Nephron progenitor cell (in vitro differentiated cells): ENCODE results near the gene PYM1.

ENCODE experiments used
- DNase-seq: peaks from one replicate; pipeline ENCODE4 v3.0.0; 2021
- H3K27ac Mint-ChIP-seq: 2 replicates; pipeline ENCODE4 v1.8.0; 2021; ENCODE audit warnings: mild to moderate bottlenecking, moderate library complexity, mixed read lengths
- H3K27me3 Mint-ChIP-seq: 2 replicates; pipeline ENCODE4 v1.8.0; 2021; ENCODE audit warnings: mild to moderate bottlenecking, low read depth, mixed read lengths; ENCODE audit not compliant: poor library complexity
- H3K36me3 Mint-ChIP-seq: 2 replicates; pipeline ENCODE4 v1.8.0; 2021; ENCODE audit warnings: low read depth, mixed read lengths
- H3K4me1 Mint-ChIP-seq: 2 replicates; pipeline ENCODE4 v1.8.0; 2021; ENCODE audit warnings: mixed read lengths
- H3K4me3 Mint-ChIP-seq: 2 replicates; pipeline ENCODE4 v1.8.0; 2021; ENCODE audit warnings: mild to moderate bottlenecking, moderate library complexity, mixed read lengths
- H3K9me3 Mint-ChIP-seq: 2 replicates; pipeline ENCODE4 v1.8.0; 2021; ENCODE audit warnings: mild to moderate bottlenecking, moderate library complexity, mixed read lengths
- TF ChIP-seq, protein P1 (sequence below): fragments of 200-600 bp; sonication (generic); IDR thresholded peaks from 2 replicates; pipeline ENCODE4 v1.5.0; 2021; ENCODE audit warnings: antibody characterized with exemption

The PYM1 gene

DNA sequence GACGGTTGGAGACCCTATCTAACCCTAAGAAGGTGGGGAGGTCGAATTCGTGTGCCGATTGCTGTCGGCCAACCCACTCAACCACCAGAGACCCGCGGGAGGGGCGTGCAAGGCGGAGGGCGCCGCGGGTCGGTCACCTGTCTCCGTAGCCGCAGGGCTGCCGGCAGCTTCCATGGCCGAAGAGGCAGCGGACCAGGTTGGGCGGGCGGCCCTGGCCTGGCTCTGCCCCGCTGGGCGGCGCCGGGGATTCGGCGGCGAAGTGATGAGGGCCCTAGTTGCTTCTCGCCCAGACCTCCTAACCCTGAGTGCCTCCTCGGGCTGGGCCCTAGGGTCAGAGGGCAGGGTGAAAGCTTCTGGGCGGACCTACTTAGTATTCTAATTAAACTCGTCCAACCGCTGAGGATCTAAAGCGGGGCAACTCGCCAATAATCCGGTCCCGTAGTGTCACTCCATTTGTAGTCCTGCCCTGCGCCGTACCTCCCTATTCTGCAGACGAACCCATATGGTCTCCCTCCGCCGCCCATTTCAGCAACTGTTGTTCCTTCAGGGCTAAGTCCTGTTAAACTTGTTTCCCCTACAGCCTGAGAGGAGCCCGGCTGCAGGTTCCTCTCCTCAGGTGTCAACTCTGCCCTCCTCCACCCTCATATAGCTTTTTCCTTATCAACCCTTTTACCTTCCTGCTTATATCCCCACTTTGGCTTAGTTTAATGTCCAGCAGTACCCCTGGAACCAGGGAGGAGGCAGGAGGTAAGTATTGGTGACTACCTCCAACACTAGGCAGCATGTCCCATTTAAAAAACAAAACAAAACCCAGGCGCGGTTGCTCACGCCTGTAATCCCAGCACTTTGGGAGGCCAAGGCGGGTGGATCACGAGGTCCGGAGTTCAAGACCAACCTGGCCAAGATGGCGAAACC, at the start of gene PYM1:
Gene PYM1, minus strand, starts transcription at position 307 of the 915 bp plus-strand sequence. Its CDS starts 133 bp downstream, at position 174.
- Mint-ChIP-seq H3K27ac (peak within 1 kb of the TSS; percentile 97), H3K27me3 (peaks cover 27% of the 10 kb centered on the region), H3K4me1 (peaks cover 66% of the 10 kb centered on the region), H3K9me3 (no peaks in the 10 kb centered on the region), H3K4me3 (peak within 1 kb of the TSS; percentile 94), H3K36me3 (peaks cover 16% of the 10 kb centered on the region)
- TF ChIP-seq, protein P1, sequence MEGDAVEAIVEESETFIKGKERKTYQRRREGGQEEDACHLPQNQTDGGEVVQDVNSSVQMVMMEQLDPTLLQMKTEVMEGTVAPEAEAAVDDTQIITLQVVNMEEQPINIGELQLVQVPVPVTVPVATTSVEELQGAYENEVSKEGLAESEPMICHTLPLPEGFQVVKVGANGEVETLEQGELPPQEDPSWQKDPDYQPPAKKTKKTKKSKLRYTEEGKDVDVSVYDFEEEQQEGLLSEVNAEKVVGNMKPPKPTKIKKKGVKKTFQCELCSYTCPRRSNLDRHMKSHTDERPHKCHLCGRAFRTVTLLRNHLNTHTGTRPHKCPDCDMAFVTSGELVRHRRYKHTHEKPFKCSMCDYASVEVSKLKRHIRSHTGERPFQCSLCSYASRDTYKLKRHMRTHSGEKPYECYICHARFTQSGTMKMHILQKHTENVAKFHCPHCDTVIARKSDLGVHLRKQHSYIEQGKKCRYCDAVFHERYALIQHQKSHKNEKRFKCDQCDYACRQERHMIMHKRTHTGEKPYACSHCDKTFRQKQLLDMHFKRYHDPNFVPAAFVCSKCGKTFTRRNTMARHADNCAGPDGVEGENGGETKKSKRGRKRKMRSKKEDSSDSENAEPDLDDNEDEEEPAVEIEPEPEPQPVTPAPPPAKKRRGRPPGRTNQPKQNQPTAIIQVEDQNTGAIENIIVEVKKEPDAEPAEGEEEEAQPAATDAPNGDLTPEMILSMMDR: no peak
- peak; percentile 73 for DNase-seq

DNA sequence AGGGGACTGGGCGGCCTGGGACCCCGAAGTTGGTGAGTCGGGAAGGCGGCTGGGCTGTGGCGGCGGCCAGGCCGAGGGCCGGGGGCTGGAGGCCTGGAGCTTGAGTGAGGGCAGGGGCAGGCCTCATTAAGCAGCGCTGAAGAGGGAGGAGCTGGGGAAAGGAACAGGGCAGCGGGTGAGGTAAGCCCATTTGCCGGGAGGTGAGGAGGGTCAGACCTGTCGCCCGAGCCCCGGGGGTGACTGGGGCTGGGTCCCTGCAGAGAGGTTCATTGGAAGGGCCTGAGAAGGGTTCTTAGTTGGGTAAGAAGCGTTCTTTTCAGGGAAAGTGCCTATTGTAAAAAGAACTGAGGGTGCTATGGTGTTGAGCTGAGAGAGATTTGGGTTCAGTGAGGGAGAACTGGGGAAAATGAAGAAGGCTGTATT, 46.6 kb upstream of the PYM1 start:
- TF ChIP-seq, protein P1: no peak
- H3K36me3 Mint-ChIP-seq: peaks cover 46% of the 10 kb centered on the region
- peaks cover 28% of the 10 kb centered on the region for H3K4me1 Mint-ChIP-seq
- no peaks in the 10 kb centered on the region for H3K9me3 Mint-ChIP-seq
- peak; percentile 71 for DNase-seq
- H3K27me3 Mint-ChIP-seq: no peaks in the 10 kb centered on the region
- no peak overlapping the region for H3K27ac Mint-ChIP-seq
- H3K4me3 Mint-ChIP-seq: no peak overlapping the region

DNA sequence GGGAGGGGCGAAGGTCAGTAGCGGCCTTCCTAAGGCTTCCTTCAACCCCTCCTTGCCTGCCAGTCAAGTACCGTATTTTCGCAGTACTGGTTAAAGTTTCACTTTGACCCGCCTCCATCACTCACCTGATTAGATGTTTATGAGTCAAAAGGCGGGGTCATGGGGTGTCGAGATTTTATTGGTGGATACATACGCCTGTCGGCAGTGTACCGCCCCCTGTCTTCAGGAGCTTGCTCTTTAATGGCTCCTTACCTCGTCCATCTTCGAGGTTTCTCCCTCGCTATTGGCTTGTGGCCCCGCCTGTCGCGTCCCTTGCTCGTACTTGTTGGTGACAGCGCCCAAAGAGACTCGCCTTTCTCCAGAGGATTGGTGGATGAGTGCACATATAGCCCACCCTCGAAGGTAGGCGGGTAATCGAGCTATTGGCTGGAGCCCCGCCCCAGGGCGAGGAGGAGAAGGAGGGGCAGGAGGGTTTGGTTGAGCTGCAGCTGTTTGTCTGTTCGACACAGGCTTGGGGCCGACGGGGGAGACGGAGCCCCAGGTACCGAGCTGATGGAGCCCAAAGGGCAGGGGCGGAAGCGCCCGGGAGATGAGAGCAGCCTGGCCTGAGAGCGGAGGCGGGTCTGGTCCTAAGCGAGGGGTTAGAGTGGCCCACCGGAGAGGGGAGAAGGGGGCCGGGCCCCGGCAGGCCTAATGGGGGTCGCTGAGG, 46.1 kb upstream of the PYM1 start, which contains the start of gene RAB5B:
Gene RAB5B, plus strand, starts transcription at position 480 of the 709 bp plus-strand sequence. CDS start 12,883 bp downstream, outside the sequence.
- Mint-ChIP-seq H3K4me1 (peaks cover 28% of the 10 kb centered on the region), H3K36me3 (peaks cover 44% of the 10 kb centered on the region), H3K27ac (no peak within 1 kb of the TSS), H3K4me3 (no peak within 1 kb of the TSS), H3K27me3 (no peaks in the 10 kb centered on the region), H3K9me3 (no peaks in the 10 kb centered on the region)
- TF ChIP-seq, protein P1: no peak
- peak; percentile 95 for DNase-seq

DNA sequence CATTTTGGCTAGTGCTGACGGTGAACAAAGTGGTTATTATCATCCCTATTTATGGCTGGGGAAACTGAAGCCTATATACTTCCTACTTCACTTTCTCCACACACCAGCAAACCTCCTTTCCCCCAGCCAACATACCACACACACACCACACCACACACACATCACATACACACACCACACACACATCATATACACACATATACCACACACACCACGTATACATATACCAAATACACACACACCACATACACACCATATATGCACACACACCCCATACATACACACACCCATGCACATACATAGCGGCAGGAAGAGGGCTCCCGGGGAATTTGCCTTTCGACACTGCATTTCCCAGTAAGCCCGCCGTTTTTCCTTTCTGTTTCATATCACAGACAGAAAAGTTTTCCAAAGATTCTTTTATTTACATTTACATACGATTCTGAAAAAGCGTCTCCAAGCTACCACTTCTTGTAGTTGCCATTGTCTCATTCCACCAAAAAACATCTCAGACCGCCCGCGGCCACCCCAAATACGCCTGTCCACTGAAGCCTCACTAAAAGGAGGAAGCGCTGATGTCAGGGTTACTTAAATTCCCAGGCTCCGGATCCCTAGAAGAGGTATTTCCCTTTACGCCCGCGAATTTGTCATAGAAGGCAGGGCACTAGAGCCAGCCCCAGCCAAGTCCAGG, 45.4 kb upstream of the PYM1 start:
- H3K27ac Mint-ChIP-seq: no peak overlapping the region
- no peaks in the 10 kb centered on the region for H3K9me3 Mint-ChIP-seq
- no peaks in the 10 kb centered on the region for H3K27me3 Mint-ChIP-seq
- peaks cover 31% of the 10 kb centered on the region for H3K4me1 Mint-ChIP-seq
- no peak for DNase-seq
- peaks cover 38% of the 10 kb centered on the region for H3K36me3 Mint-ChIP-seq
- TF ChIP-seq, protein P1: no peak
- no peak overlapping the region for H3K4me3 Mint-ChIP-seq

DNA sequence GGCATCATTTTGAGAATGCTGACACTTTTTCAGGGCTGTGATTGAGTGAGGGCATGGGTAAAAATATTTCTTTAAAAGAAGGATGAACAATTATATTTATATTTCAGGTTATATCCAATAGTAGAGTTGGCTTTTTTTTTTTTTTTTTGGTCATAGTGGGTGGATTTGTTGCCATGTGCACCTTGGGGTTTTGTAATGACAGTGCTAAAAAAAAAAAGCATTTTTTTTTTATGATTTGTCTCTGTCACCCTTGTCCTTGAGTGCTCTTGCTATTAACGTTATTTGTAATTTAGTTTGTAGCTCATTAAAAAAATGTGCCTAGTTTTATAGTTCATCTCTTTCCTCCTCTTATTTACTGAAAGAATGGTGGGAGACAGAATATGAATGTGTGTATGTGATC, 44.8 kb upstream of the PYM1 start:
- TF ChIP-seq, protein P1: no peak
- H3K27ac Mint-ChIP-seq: no peak overlapping the region
- H3K4me1 Mint-ChIP-seq: peaks cover 37% of the 10 kb centered on the region
- no peaks in the 10 kb centered on the region for H3K9me3 Mint-ChIP-seq
- no peak overlapping the region for H3K4me3 Mint-ChIP-seq
- DNase-seq: no peak
- H3K36me3 Mint-ChIP-seq: peaks cover 32% of the 10 kb centered on the region
- H3K27me3 Mint-ChIP-seq: no peaks in the 10 kb centered on the region
